ENCODE measurements around the gene BRD4. TPM values are rescaled to one million over a fixed set of nuclear protein-coding genes. Genes with fewer than 3 reads are reported as not detected.
"Not testable (repeated sequence)": the region's sequence is repeated elsewhere in the genome, so short reads cannot be mapped to it uniquely, and the experiment has no call there.

Gene BRD4
- total and polyA plus RNA-seq, 2 donors (not counting 1 experiment from before 2014, with no cell fraction given) = 9.9 to 20.1 TPM

- Histone ChIP-seq H3K9ac (ENCODE audit: insufficient read depth, low read length) (no peak overlapping the region), H3K27ac (ENCODE audit: insufficient read depth, low read length) (no peak overlapping the region), H3K27me3 (ENCODE audit: control insufficient read depth, insufficient read depth, low read length) (no peaks in the 10 kb centered on the region), H3K4me2 (ENCODE audit: extremely low read depth, insufficient read depth, low read length) (no peak overlapping the region), H4K20me1 (ENCODE audit: control insufficient read depth, extremely low read depth, insufficient read depth, low read length) (no peaks in the 10 kb centered on the region), H3K4me1 (ENCODE audit: control insufficient read depth, extremely low read depth, insufficient read depth, low read length) (no peaks in the 10 kb centered on the region), H3K9me3 (ENCODE audit: control insufficient read depth, insufficient read depth, low read depth, low read length) (no peaks in the 10 kb centered on the region), H2AFZ (ENCODE audit: low read length) (no peak overlapping the region), H3K4me3 (replicated peaks in 1 of 4; ENCODE audit: control extremely low read depth in 1 of 4, insufficient read depth in 1 of 4, low read depth in 3 of 4, low read length in 4 of 4) (no peak overlapping the region), H3K79me2 (ENCODE audit: control insufficient read depth, insufficient read depth, low read length) (no peaks in the 10 kb centered on the region), H3K36me3 (ENCODE audit: control insufficient read depth, insufficient read depth, low read length) (peaks cover 12% of the 10 kb centered on the region)
- DNase-seq (ENCODE audit: low read depth in 2 of 2) = peak in 1 of 2 donors; percentile 16
- TF ChIP-seq CTCF (conservative IDR thresholded peaks at IDR 0.05 in 1 of 2, IDR thresholded peaks at IDR 0.05 in 1 of 2; ENCODE audit: low read depth in 1 of 2, low read length in 2 of 2) = no peak
- TF ChIP-seq EZH2 (IDR thresholded peaks at IDR 0.05; ENCODE audit: low read length, missing control alignments) = no peak
Observed at GRCh38 chr19:15354566-15355296, 22.4 kb upstream of the BRD4 start.

GRCh38 chr19:15353908-15354307 is 21.6 kb upstream of the BRD4 start:
- no peaks in the 10 kb centered on the region for H3K27me3 ChIP-seq (ENCODE audit: control insufficient read depth, insufficient read depth, low read length)
- no peaks in the 10 kb centered on the region for H3K79me2 ChIP-seq (ENCODE audit: control insufficient read depth, insufficient read depth, low read length)
- no peak overlapping the region for H2AFZ ChIP-seq (ENCODE audit: low read length)
- no peak for DNase-seq (ENCODE audit: low read depth in 2 of 2)
- TF ChIP-seq CTCF (conservative IDR thresholded peaks at IDR 0.05 in 1 of 2, IDR thresholded peaks at IDR 0.05 in 1 of 2; ENCODE audit: low read depth in 1 of 2, low read length in 2 of 2) (no peak), EZH2 (IDR thresholded peaks at IDR 0.05; ENCODE audit: low read length, missing control alignments) (no peak)
- no peaks in the 10 kb centered on the region for H3K9me3 ChIP-seq (ENCODE audit: control insufficient read depth, insufficient read depth, low read depth, low read length)
- H4K20me1 ChIP-seq (ENCODE audit: control insufficient read depth, extremely low read depth, insufficient read depth, low read length) = no peaks in the 10 kb centered on the region
- no peak overlapping the region for H3K4me3 ChIP-seq (replicated peaks in 1 of 4; ENCODE audit: control extremely low read depth in 1 of 4, insufficient read depth in 1 of 4, low read depth in 3 of 4, low read length in 4 of 4)
- no peak overlapping the region for H3K9ac ChIP-seq (ENCODE audit: insufficient read depth, low read length)
- H3K36me3 ChIP-seq (ENCODE audit: control insufficient read depth, insufficient read depth, low read length) = peaks cover 12% of the 10 kb centered on the region
- no peak overlapping the region for H3K4me2 ChIP-seq (ENCODE audit: extremely low read depth, insufficient read depth, low read length)
- H3K4me1 ChIP-seq (ENCODE audit: control insufficient read depth, extremely low read depth, insufficient read depth, low read length) = no peaks in the 10 kb centered on the region
- no peak overlapping the region for H3K27ac ChIP-seq (ENCODE audit: insufficient read depth, low read length)

- not testable (repeated sequence) for H3K27ac ChIP-seq (ENCODE audit: insufficient read depth, low read length); H3K4me1 ChIP-seq (ENCODE audit: control insufficient read depth, extremely low read depth, insufficient read depth, low read length); H3K4me2 ChIP-seq (ENCODE audit: extremely low read depth, insufficient read depth, low read length); H3K9ac ChIP-seq (ENCODE audit: insufficient read depth, low read length); H3K27me3 ChIP-seq (ENCODE audit: control insufficient read depth, insufficient read depth, low read length); H2AFZ ChIP-seq (ENCODE audit: low read length); H3K79me2 ChIP-seq (ENCODE audit: control insufficient read depth, insufficient read depth, low read length); H3K4me3 ChIP-seq (replicated peaks in 1 of 4; ENCODE audit: control extremely low read depth in 1 of 4, insufficient read depth in 1 of 4, low read depth in 3 of 4, low read length in 4 of 4); H3K36me3 ChIP-seq (ENCODE audit: control insufficient read depth, insufficient read depth, low read length); H4K20me1 ChIP-seq (ENCODE audit: control insufficient read depth, extremely low read depth, insufficient read depth, low read length); DNase-seq (ENCODE audit: low read depth in 2 of 2); H3K9me3 ChIP-seq (ENCODE audit: control insufficient read depth, insufficient read depth, low read depth, low read length)
Observed at GRCh38 chr19:15352535-15352934, 20.2 kb upstream of the BRD4 start.

GRCh38 chr19:15341328-15341727 is 9.0 kb upstream of the BRD4 start:
- H3K4me1 ChIP-seq (ENCODE audit: control insufficient read depth, extremely low read depth, insufficient read depth, low read length); DNase-seq (ENCODE audit: low read depth in 2 of 2); H3K9ac ChIP-seq (ENCODE audit: insufficient read depth, low read length); H3K27ac ChIP-seq (ENCODE audit: insufficient read depth, low read length); H4K20me1 ChIP-seq (ENCODE audit: control insufficient read depth, extremely low read depth, insufficient read depth, low read length); H2AFZ ChIP-seq (ENCODE audit: low read length); H3K9me3 ChIP-seq (ENCODE audit: control insufficient read depth, insufficient read depth, low read depth, low read length); H3K27me3 ChIP-seq (ENCODE audit: control insufficient read depth, insufficient read depth, low read length); H3K79me2 ChIP-seq (ENCODE audit: control insufficient read depth, insufficient read depth, low read length); H3K36me3 ChIP-seq (ENCODE audit: control insufficient read depth, insufficient read depth, low read length); H3K4me3 ChIP-seq (replicated peaks in 1 of 4; ENCODE audit: control extremely low read depth in 1 of 4, insufficient read depth in 1 of 4, low read depth in 3 of 4, low read length in 4 of 4); H3K4me2 ChIP-seq (ENCODE audit: extremely low read depth, insufficient read depth, low read length): not testable (repeated sequence)

All from fibroblast of lung (primary cell).